T-helper 1 cell (primary cell): ENCODE measurements around the gene ETFBKMT.
"Not testable (repeated sequence)": the region's sequence is repeated elsewhere in the genome, so short reads cannot be mapped to it uniquely, and the experiment has no call there.

Experiments used
- DNase-seq, 5 donors: peaks; one replicate each; pipeline ENCODE4 v3.0.0-alpha.2; 2012 to 2020

The ETFBKMT gene

DNA sequence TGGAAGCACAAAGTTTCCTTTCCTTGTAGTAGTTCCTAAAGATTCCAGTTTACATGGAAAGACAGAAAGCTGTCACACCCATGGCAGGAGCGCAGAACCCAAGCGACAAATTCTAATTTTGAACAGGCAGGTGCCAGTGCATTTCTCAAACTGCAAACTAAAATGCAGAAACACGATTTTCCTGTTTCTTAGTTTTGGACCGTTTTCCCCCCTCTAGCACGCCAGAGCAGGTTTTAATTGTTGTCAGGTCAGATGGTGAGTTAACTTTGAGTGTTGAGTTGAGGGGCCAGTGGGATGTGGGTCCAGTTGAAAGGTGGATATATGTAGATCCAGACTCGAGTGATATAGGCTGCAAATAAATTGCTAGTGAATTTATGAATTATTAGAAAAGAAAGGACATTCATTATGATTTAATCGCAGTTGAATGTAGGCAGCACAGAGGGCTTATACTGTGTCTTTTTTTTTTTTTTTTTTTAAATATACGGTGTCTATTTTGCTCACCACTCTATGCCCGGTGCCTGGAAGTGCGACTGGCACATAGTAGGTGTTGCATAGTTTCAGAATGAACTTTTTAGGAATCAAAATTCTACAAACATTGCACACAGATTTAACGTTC, 909 bp upstream of the ETFBKMT start:
- no peak for DNase-seq

- DNase-seq, result no peak
Observed at GRCh38 chr12:31662176-31662849, 2.8 kb downstream of the ETFBKMT start.

GRCh38 chr12:31663576-31663975, 4.1 kb downstream of the ETFBKMT start:
- no peak for DNase-seq

DNA sequence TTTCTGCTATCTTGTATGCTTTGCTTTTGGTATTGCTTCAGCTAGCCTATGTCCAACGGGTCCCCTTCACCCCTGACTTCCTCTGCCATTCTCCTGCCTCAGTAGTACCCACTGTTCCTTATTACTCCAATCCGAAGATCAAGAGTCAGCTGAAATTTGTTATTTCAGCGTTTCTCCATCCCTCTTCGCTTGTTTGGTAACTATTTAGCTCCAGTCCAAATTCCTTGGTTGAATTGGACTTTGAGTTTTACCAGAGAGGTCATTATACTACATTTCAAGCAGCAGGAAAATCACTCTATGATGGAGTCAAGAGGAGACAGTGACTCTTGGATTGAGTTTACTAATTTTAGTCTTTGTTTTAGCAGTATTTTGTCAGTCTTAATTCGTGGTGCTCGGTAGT, 4.5 kb downstream of the ETFBKMT start:
- DNase-seq, result no peak

DNA sequence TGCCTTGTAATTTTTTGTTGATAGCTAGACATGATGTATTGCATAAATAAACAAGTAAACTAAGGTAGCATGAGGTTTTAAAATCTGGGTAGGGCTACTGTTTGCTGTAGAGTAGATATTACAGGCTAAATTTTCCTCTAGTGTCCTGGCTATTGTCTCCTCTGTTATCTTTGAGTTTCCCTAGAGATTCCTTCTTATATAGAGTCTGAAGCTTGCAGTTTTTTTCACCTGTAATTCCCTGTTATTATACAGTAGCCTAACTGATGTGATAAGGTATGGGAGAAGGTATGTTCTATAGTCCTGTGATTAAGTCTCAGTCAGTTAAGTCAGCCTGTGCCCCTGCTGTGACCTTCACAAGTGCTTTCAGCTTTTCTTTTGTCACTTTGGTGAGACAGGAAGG, 9.5 kb downstream of the ETFBKMT start:
- DNase-seq, result no peak

GRCh38 chr12:31669582-31669981, 10.1 kb downstream of the ETFBKMT start:
- DNase-seq, result not testable (repeated sequence)

DNA sequence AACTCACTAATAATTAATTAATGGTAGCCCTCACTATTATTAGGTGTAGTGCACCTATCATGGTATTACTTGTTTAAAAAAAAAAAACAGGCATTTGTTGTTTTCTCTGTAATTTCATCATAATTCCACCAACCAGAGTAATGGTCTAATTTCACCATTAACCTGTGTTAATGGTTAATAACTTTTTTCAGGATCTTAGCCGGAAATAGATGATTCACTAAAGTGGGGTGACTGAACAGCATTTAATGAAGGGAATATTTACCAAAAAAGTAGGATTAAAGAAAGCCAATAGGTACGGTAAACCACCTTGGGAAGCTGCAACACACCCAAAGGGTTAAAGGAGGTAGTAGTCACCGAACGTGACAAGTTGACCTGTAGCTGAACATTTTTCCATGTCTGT, 13.0 kb downstream of the ETFBKMT start:
- no peak for DNase-seq

- DNase-seq, result peak; percentile 36 to 84 (median 53)
Observed at GRCh38 chr12:31682136-31682962, 22.9 kb downstream of the ETFBKMT start.

DNA sequence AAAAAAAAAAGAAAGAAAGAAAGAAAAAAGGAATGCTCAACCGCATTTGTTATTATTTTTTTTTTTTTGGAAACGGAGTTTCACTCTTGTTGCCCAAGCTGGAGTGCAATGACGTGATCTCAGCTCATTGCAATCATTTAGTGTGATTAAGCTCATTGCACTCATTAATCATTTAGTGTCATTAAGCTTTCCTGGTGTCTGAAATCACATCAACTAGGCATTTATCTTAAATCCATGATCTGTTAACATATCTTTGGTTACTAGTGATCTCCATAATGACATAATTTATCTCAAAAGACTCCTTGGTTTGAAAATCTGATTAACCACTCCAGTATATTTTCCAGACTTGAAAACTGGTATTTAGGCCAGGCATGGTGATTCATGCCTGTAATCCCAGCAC, 26.3 kb downstream of the ETFBKMT start:
- DNase-seq, result no peak

DNA sequence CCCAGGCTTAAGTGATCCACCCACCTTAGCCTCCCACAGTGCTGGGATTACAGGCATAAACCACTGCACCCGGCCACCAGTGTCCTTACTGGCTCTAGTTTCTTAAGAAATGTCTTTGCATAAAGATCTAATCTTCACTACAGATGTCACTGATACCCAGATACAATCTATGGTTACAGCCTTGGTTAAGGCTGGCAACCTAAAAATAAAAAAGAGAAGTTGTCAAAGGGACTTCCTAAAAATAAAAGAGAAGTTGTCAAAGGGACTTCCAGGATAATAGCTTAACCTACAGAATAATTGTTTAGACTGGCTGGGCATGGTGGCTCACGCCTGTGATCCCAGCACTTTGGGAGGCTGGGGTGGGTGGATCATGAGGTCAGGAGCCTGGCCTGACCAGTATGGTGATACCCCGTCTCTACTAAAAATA, 27.6 kb downstream of the ETFBKMT start:
- no peak for DNase-seq

- not testable (repeated sequence) for DNase-seq
Observed at GRCh38 chr12:31689921-31690320, 30.4 kb downstream of the ETFBKMT start.

DNA sequence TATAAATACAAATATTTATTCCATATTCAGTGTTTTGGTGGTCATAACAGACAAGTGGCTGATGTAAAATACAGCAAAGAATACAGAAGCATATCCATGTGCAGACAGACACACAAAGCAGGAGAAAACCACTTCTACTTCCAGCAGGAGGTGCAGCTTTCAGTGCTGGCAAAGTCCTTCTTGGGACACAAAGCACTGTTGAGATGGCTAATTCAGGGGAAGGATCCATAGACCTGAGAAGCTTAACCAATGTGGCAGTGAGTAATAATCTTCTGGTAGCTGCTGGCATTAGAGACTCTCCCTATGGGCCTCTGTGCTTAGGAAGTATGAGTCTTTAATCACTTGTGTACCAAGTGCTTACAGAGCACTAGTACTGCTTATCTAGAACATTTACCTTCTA, 42.6 kb downstream of the ETFBKMT start:
- DNase-seq, result no peak

GRCh38 chr12:31705621-31706020, 46.1 kb downstream of the ETFBKMT start:
- no peak for DNase-seq

- DNase-seq, result not testable (repeated sequence)
Observed at GRCh38 chr12:31708118-31708517, 48.6 kb downstream of the ETFBKMT start.

- no peak for DNase-seq
Observed at GRCh38 chr12:31710021-31710818, 50.7 kb downstream of the ETFBKMT start.

DNA sequence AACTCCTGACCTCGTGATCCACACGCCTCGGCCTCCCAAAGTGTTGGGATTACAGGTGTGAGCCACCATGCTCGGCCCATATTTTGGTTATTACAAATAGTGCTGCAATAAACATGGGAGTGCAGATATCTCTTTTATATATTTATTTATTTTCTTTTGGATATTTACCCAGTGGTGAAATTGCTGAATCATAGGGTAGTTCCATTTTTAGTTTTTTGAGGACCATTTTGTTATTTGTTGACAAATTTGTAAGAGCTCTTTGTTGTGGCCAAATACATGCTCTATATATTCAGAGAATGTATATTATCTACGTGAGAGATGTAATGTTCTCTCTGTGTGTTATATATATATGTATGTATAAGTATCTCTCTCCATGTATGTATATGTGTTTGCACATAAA, 53.4 kb downstream of the ETFBKMT start:
- no peak for DNase-seq

DNA sequence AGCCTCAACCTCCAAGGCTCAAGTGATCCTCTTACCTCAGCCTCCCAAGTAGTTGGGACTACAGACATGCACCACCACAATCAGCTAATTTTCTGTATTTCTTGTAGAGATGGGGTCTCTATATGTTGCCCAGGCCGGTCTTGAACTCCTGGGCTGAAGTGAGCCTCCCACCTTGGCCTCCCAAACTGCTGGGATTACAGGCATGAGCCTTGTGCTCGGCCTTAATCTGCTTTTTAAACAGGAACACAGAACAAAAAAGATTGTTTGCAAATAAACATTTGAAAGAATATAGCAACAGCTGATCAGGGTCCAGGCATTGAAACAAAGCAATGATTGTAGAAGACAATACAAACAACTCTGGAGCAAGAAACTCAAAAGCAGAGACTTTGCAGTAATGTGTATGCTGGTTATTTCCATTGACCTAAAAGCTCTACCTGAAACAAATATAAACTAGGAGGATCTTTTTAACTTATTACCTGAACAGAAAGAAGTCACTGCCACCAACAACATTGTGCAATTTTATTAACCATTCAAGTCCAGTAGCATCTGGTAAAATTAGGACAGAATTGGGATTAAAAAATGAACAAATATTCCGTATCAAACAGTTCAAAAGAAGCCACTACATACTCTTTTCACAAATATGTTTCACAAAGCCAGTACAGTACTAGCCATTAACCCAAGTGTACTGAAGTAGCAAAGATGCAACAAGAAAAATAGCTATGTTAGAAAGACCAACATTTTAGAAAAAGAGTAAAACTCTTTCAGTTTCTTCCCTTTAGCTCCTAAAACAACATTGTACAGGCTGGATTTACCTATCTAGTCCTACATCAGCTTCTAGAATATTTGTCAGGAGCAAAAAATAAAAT, 55.2 kb downstream of the ETFBKMT start:
- DNase-seq, result no peak

- DNase-seq, result no peak
Observed at GRCh38 chr12:31715283-31715825, 55.9 kb downstream of the ETFBKMT start.

DNA sequence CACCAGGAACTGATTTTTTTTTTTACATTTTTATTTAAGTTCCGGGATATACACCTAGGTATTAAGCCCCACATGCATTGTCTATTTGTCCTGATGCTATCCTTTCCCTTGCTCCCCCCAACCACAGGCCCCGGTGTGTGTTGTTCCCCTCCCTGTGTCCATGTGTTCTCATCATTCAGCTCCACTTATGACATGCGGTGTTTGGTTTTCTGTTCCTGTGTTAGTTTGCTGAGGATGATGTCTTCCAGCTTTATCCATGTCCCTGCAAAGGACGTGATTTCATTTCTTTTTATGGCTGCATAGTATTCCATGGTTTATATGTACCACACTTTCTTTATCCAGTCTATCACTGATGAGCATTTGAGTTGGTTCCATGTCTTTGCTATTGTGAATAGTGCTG, 57.5 kb downstream of the ETFBKMT start:
- DNase-seq, result not testable (repeated sequence)

GRCh38 chr12:31718542-31719198, 59.2 kb downstream of the ETFBKMT start:
- DNase-seq, result not testable (repeated sequence)

DNA sequence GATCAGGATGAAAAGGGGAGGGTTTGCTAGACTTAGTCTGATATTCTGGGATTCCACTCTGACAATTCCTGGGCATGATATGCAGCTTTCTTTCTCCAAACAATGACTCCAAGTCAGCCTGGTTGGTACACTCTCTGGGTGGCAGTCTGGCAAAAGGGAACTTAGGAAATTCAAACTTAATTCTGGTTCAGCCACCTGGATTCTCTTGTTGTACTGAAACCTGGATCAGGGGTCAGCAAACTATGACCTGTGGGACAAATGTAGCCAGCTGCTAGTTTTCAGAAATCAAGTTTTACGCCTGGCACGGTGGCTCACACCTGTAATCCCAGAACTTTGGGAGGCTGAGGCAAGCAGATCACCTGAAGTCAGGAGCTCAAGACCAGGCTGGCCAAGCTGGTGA, 63.1 kb downstream of the ETFBKMT start:
- no peak for DNase-seq
